Loucy (cell line): ENCODE measurements around the gene RGS12.

Source experiments
- H2AFZ ChIP-seq: fragments of 200-600 bp; sonication (generic); 2 replicates; pipeline ENCODE4 v1.6.0; 2016; ENCODE audit warnings: antibody characterized with exemption, mild to moderate bottlenecking, low read length, moderate library complexity
- H3F3A ChIP-seq: fragments of 200-600 bp; 2 replicates; pipeline ENCODE4 v1.6.0; 2016; ENCODE audit warnings: antibody characterized with exemption, low read depth, mild to moderate bottlenecking
- H3K27me3 ChIP-seq: fragments of 200-600 bp; sonication (generic); 2 replicates; pipeline ENCODE4 v1.6.1; 2014; ENCODE audit warnings: low read length, mild to moderate bottlenecking; ENCODE audit not compliant: insufficient read depth, poor library complexity, severe bottlenecking
- H3K36me3 ChIP-seq: fragments of 200-600 bp; sonication (generic); 2 replicates; pipeline ENCODE4 v1.6.1; 2016; ENCODE audit warnings: low read length; ENCODE audit not compliant: insufficient read depth
- H3K4me1 ChIP-seq: fragments of 200-600 bp; sonication (generic); 2 replicates; pipeline ENCODE4 v1.5.1; 2014; ENCODE audit warnings: low read length, mild to moderate bottlenecking; ENCODE audit not compliant: insufficient read depth, poor library complexity, severe bottlenecking
- H3K4me2 ChIP-seq: fragments of 200-600 bp; sonication (generic); 2 replicates; pipeline ENCODE4 v1.6.0; 2014; ENCODE audit warnings: antibody characterized with exemption, low read length, low read depth, mild to moderate bottlenecking; ENCODE audit not compliant: poor library complexity, severe bottlenecking
- H3K4me3 ChIP-seq: fragments of 200-600 bp; sonication (generic); 2 replicates; pipeline ENCODE4 v1.5.1; 2014; ENCODE audit warnings: low read length, mild to moderate bottlenecking, mixed read lengths; ENCODE audit not compliant: poor library complexity, severe bottlenecking
- H3K79me2 ChIP-seq: fragments of 200-600 bp; sonication (generic); 2 replicates; pipeline ENCODE4 v1.6.1; 2014; ENCODE audit warnings: low read length; ENCODE audit not compliant: insufficient read depth
- H3K9ac ChIP-seq: fragments of 200-600 bp; sonication (generic); 2 replicates; pipeline ENCODE4 v1.6.0; 2014; ENCODE audit warnings: mild to moderate bottlenecking, low read depth, low read length, moderate library complexity; ENCODE audit not compliant: poor library complexity, severe bottlenecking
- H3K9me2 ChIP-seq: fragments of 200-600 bp; sonication (generic); replicated peaks from 2 replicates; pipeline ENCODE4 v1.6.1; 2016; ENCODE audit warnings: low read depth, low read length, mixed read lengths
- H3K9me3 ChIP-seq: fragments of 200-600 bp; sonication (generic); 2 replicates; pipeline ENCODE4 v1.6.1; 2014; ENCODE audit warnings: mild to moderate bottlenecking, antibody characterized with exemption, low read length, low read depth; ENCODE audit not compliant: insufficient read depth
- H4K20me1 ChIP-seq: fragments of 200-600 bp; sonication (generic); 2 replicates; pipeline ENCODE4 v1.6.0; 2014; ENCODE audit warnings: antibody characterized with exemption, low read length, mild to moderate bottlenecking; ENCODE audit not compliant: insufficient read depth, poor library complexity, severe bottlenecking
- CTCF ChIP-seq: fragments of 200-600 bp; sonication (generic); conservative IDR thresholded peaks from 2 replicates; pipeline ENCODE4 v1.5.1; 2014; ENCODE audit warnings: mild to moderate bottlenecking, antibody characterized with exemption, low read length
- EZH2phosphoT487 ChIP-seq: fragments of 200-600 bp; IDR thresholded peaks from 2 replicates; pipeline ENCODE4 v1.6.1; 2018; ENCODE audit warnings: antibody characterized with exemption, mild to moderate bottlenecking, moderate library complexity, borderline replicate concordance

RGS12 gene

GRCh38 chr4:3257556-3258482 lies 35.0 kb upstream of the RGS12 start:
- Histone ChIP-seq H3K9me3 (no peaks in the 10 kb centered on the region), H3K36me3 (no peaks in the 10 kb centered on the region), H2AFZ (no peak overlapping the region), H3K4me3 (no peak overlapping the region), H3K9ac (no peak overlapping the region), H4K20me1 (no peaks in the 10 kb centered on the region), H3K27me3 (no peaks in the 10 kb centered on the region), H3K79me2 (no peaks in the 10 kb centered on the region), H3F3A (no peaks in the 10 kb centered on the region), H3K4me1 (no peaks in the 10 kb centered on the region), H3K4me2 (no peak overlapping the region), H3K9me2 (no peaks in the 10 kb centered on the region)
- TF ChIP-seq EZH2phosphoT487 (no peak), CTCF (no peak)

GRCh38 chr4:3261411-3262207 lies 31.2 kb upstream of the RGS12 start:
- Histone ChIP-seq H3K36me3 (no peaks in the 10 kb centered on the region), H3K9me3 (no peaks in the 10 kb centered on the region)

More at GRCh38 chr4:3261411-3262207, 31.2 kb upstream of the RGS12 start:
- no peak overlapping the region for H2AFZ ChIP-seq
- no peak overlapping the region for H3K4me2 ChIP-seq
- no peaks in the 10 kb centered on the region for H4K20me1 ChIP-seq
- H3F3A ChIP-seq, result no peaks in the 10 kb centered on the region
- no peak for TF ChIP-seq CTCF
- TF ChIP-seq EZH2phosphoT487, result no peak
- no peak overlapping the region for H3K4me3 ChIP-seq
- no peaks in the 10 kb centered on the region for H3K4me1 ChIP-seq
- H3K9ac ChIP-seq, result no peak overlapping the region
- H3K79me2 ChIP-seq, result no peaks in the 10 kb centered on the region
- H3K27me3 ChIP-seq, result no peaks in the 10 kb centered on the region
- H3K9me2 ChIP-seq, result no peaks in the 10 kb centered on the region
